Measurements from ENCODE around the gene MAP4K4.

The MAP4K4 gene

DNA sequence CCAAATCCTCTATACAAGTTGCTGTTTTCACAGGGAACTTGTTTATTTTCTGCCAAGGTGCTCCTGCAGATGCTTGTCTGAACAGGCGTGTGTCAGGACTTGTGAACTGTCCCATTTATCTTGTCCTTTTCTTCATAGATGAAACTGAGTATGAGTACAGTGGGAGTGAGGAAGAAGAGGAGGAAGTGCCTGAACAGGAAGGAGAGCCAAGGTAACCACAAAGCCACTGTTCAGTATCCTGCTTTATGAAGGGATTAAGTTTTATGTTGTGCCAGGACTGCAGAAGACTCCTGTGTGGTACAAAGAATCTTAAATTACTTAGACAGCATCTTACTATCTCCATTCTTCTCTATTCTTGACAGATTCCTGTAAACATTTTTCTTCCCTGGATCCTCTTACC lies 145.0 kb downstream of the MAP4K4 start:
- H3K27me3 ChIP-seq (ENCODE audit: low read depth): no peaks in the 10 kb centered on the region
- in situ Hi-C loops (cut with MboI; ENCODE audit: low sequenced_read_pairs): no loop called here
- no peak overlapping the region for H3K4me3 ChIP-seq
- H3K36me3 ChIP-seq (replicated peaks): peaks cover 39% of the 10 kb centered on the region
- no peaks in the 10 kb centered on the region; the same call in 1 of the 2 replicates for H3K4me1 ChIP-seq
- no peak for DNase-seq (ENCODE audit: low spot score in 2 of 2)
- no peaks in the 10 kb centered on the region for H3K9me3 ChIP-seq

DNA sequence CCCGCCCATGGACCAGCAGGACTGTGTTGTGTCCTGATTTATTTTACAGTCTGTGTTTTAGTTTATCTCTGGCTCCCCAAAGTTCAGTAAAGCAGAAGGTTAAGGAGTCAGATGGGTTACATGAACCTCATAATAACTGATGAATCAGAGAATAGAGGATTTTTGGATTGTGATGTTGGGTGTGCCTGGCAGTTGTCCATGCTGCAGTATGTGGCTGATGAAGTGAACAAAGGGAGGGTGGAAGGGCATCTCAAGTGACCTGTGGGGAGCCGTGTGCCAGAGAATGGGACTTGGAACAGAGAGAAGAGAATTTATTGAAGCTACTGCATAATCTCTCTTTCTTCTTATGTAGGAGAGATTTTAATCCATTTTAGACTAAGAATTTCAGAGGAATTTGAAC lies 145.5 kb downstream of the MAP4K4 start:
- H3K36me3 ChIP-seq (replicated peaks): peaks cover 39% of the 10 kb centered on the region
- no peak overlapping the region for H3K4me3 ChIP-seq
- no peaks in the 10 kb centered on the region for H3K27me3 ChIP-seq (ENCODE audit: low read depth)
- in situ Hi-C loops (cut with MboI; ENCODE audit: low sequenced_read_pairs): no loop called here
- no peaks in the 10 kb centered on the region; the same call in 1 of the 2 replicates for H3K4me1 ChIP-seq
- H3K9me3 ChIP-seq: no peaks in the 10 kb centered on the region
- DNase-seq (ENCODE audit: low spot score in 2 of 2): no peak

DNA sequence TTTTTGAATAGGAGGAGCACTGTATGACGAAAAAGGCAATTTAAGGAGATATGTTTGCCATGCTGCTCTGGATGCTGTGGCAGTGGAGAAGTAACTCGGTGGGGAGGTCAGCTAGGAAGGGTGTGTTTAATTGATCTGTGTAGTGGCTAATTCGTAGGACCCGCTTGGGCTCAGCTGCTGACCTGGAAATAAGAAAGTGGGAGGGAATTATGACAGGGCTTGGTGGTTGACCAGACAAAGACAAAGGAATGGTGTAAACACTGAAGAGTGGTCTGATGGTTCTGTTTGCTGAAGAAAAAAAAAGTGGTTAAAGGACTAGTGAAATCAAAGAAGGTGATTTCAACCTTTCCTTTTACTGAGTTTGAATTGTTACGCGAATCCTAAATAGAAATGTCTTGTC lies 146.0 kb downstream of the MAP4K4 start:
- H3K4me3 ChIP-seq: no peak overlapping the region
- DNase-seq (ENCODE audit: low spot score in 2 of 2): no peak
- H3K36me3 ChIP-seq (replicated peaks): peaks cover 35% of the 10 kb centered on the region
- no peaks in the 10 kb centered on the region; the same call in 1 of the 2 replicates for H3K4me1 ChIP-seq
- in situ Hi-C loops (cut with MboI; ENCODE audit: low sequenced_read_pairs): no loop called here
- H3K27me3 ChIP-seq (ENCODE audit: low read depth): no peaks in the 10 kb centered on the region
- no peaks in the 10 kb centered on the region for H3K9me3 ChIP-seq

DNA sequence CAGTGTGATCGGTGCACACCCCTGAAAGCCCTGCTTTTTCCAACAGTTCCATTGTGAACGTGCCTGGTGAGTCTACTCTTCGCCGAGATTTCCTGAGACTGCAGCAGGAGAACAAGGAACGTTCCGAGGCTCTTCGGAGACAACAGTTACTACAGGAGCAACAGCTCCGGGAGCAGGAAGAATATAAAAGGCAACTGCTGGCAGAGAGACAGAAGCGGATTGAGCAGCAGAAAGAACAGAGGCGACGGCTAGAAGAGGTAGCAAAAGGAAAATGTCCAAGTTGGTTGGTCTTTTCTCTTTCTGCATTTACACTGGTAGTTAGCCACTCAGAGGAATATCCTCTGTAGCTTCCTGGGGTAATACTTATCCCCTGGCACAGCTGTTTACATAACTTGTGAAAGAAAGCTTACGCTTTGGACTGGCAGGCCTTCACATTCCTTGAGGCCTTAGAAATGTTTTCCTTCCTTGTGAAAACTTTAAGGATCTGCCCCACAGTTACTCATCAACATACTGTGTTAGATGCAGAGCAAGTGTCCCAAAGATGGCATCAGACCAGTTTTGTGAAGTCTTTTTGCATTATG lies 146.6 kb downstream of the MAP4K4 start:
- Histone ChIP-seq H3K27me3 (ENCODE audit: low read depth) (no peaks in the 10 kb centered on the region), H3K36me3 (replicated peaks) (peaks cover 35% of the 10 kb centered on the region), H3K9me3 (no peaks in the 10 kb centered on the region), H3K4me1 (no peaks in the 10 kb centered on the region; the same call in 1 of the 2 replicates), H3K4me3 (no peak overlapping the region)
- in situ Hi-C loops (cut with MboI; ENCODE audit: low sequenced_read_pairs): no loop called here
- no peak for DNase-seq (ENCODE audit: low spot score in 2 of 2)

DNA sequence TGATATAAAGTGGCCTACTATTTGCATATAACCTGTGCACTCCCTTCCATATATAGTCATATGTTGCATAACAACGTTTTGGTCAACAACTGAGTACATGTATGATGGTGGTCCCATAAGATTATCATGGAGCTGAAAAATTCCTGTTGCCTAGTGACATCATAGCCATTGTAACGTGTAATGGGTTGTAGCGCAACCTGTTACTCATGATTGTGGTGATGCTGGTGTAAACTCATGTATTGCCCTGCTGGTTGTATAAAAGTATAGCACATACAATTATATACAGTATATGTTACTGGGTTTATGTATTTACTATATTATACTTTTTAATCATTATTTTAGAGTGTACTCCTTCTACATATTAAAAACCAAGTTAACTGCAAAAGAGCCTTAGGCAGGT lies 149.5 kb downstream of the MAP4K4 start:
- Histone ChIP-seq H3K36me3 (replicated peaks) (peaks cover 28% of the 10 kb centered on the region), H3K4me1 (no peaks in the 10 kb centered on the region; the same call in 1 of the 2 replicates), H3K4me3 (no peak overlapping the region), H3K27me3 (ENCODE audit: low read depth) (no peaks in the 10 kb centered on the region), H3K9me3 (no peaks in the 10 kb centered on the region)
- no peak for DNase-seq (ENCODE audit: low spot score in 2 of 2)
- in situ Hi-C loops (cut with MboI; ENCODE audit: low sequenced_read_pairs): no loop called here

DNA sequence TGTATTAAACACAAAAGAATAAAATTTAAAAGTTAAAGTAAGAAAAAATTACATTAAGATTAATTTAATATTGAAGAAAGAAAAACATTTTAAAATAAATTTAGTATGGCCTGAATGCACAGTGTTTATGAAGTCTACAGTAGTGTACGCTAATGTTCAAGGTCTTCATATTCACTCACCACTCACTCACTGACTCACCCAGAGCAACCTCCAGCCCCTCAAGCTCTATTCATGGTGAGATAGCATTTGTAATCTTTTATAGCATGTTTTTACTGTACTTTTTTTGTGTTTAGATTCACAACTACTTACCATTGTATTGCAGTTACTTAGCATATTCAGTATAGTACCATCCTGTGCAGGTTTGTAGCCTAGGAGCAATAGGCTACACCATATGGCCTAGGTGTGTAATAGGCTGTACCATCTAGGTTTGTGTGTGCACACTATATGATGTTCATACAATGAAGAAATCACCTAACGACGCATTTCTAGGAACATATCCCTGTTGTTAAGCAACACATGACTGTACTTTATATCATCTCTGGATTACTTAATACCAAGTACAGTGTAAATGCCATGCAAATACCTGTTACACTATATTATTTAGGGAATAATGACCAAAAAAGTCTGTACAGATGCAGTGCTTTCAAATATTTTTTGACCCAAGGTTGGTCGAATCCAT lies 150.3 kb downstream of the MAP4K4 start:
- no peak for DNase-seq (ENCODE audit: low spot score in 2 of 2)
- no peaks in the 10 kb centered on the region for H3K9me3 ChIP-seq
- H3K4me3 ChIP-seq: no peak overlapping the region
- no peaks in the 10 kb centered on the region for H3K27me3 ChIP-seq (ENCODE audit: low read depth)
- no peaks in the 10 kb centered on the region; the same call in 1 of the 2 replicates for H3K4me1 ChIP-seq
- in situ Hi-C loops (cut with MboI; ENCODE audit: low sequenced_read_pairs): no loop called here
- peaks cover 27% of the 10 kb centered on the region for H3K36me3 ChIP-seq (replicated peaks)

DNA sequence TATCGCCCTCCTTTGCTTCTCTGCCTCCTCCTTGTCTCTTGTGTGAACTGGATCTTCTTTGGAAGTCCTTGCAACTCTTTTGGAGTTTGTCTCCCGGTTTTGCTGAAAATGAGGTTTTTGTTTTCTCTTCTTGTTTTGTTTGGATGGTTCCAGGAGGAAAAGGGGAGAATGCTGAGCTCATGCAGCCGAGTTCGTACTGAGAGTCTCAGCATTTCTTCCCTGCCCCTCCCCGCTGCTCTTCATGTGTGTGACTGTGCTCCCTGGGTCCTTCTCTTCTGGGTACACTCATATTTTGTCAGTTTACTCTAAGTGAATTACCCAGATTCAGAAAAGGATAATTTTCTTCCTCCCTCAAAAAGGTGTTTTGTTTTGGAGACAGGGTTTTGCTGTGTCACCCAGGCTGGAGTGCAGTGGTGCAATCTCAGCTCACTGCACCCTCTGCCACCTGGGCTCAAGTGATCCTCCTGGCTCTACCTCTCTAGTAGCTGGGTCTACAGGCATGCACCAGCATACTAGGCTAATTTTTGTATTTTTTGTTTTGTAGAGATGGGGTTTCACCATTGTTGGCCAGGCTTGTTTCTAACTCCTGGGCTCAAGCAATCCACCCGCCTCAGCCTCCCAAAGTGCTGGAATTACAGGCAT lies 151.4 kb downstream of the MAP4K4 start:
- Histone ChIP-seq H3K4me3 (no peak overlapping the region), H3K4me1 (no peaks in the 10 kb centered on the region; the same call in 1 of the 2 replicates), H3K36me3 (replicated peaks) (peaks cover 24% of the 10 kb centered on the region), H3K9me3 (no peaks in the 10 kb centered on the region), H3K27me3 (ENCODE audit: low read depth) (no peaks in the 10 kb centered on the region)
- in situ Hi-C loops (cut with MboI; ENCODE audit: low sequenced_read_pairs): no loop called here
- no peak for DNase-seq (ENCODE audit: low spot score in 2 of 2)

DNA sequence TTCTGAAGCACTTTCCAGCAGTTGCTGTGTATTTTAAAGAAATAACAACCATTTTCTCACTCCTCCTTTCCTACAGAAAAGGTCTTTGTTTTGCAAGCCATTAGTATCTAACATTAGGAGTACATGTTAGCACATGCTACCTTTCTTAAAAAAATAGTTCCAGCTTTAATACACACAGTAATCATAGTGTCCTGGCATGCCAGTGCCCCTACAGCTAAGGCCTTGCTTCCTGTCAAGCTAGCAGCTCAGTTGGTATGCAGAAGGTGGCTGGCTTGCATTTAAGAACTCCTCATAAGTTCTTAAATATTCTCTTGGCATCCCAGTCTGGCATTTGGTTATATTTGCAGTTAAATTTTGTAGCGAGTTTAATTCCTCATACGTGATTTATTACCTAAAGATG lies 152.9 kb downstream of the MAP4K4 start:
- H3K36me3 ChIP-seq (replicated peaks): peaks cover 15% of the 10 kb centered on the region
- in situ Hi-C loops (cut with MboI; ENCODE audit: low sequenced_read_pairs): no loop called here
- DNase-seq (ENCODE audit: low spot score in 2 of 2): no peak
- no peaks in the 10 kb centered on the region; the same call in 1 of the 2 replicates for H3K4me1 ChIP-seq
- H3K9me3 ChIP-seq: no peaks in the 10 kb centered on the region
- H3K27me3 ChIP-seq (ENCODE audit: low read depth): no peaks in the 10 kb centered on the region
- no peak overlapping the region for H3K4me3 ChIP-seq

DNA sequence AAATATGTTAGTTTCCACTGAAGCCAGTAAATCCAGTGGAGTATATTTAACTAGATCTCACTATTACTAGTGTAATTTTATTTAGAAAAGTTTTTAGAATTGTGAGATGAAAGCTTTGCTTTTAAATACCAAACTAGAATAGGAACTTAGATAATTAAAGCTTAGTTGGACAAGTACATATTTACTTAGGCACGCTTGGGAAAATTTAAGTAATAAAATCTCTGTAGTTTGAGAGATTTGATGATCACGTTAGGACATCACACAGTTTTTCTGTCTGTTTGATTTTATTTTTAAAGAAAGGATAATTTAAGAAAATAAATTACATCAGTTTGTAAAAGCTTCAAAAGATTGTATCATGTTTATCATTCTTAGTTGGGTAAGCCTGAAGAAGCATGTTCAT lies 153.5 kb downstream of the MAP4K4 start:
- Histone ChIP-seq H3K4me1 (no peaks in the 10 kb centered on the region), H3K9me3 (no peaks in the 10 kb centered on the region), H3K27me3 (ENCODE audit: low read depth) (no peaks in the 10 kb centered on the region), H3K36me3 (replicated peaks) (peaks cover 15% of the 10 kb centered on the region), H3K4me3 (no peak overlapping the region)
- in situ Hi-C loops (cut with MboI; ENCODE audit: low sequenced_read_pairs): no loop called here
- no peak for DNase-seq (ENCODE audit: low spot score in 2 of 2)

DNA sequence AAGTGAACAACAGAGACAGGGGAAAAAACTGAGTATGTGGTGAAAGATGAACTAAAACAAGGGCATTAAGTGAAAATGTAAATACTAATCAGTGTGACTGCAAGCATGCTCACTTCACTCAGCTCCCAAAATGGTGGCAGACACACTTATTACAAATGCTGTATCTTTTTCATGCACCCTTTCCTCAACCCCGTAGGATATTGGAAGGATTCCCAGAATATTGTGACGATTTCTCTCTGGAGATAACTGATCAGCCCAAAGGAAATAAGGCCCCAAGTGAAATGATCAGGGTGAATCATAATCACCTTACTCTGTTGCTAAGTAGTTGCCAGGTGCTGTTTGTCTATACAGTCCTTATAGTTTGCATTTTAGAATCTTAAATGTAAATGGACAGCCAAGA lies 155.3 kb downstream of the MAP4K4 start:
- Histone ChIP-seq H3K4me1 (no peaks in the 10 kb centered on the region), H3K36me3 (replicated peaks) (peaks cover 8% of the 10 kb centered on the region), H3K4me3 (no peak overlapping the region), H3K9me3 (no peaks in the 10 kb centered on the region), H3K27me3 (ENCODE audit: low read depth) (no peaks in the 10 kb centered on the region)
- in situ Hi-C loops (cut with MboI; ENCODE audit: low sequenced_read_pairs): no loop called here
- no peak for DNase-seq (ENCODE audit: low spot score in 2 of 2)

DNA sequence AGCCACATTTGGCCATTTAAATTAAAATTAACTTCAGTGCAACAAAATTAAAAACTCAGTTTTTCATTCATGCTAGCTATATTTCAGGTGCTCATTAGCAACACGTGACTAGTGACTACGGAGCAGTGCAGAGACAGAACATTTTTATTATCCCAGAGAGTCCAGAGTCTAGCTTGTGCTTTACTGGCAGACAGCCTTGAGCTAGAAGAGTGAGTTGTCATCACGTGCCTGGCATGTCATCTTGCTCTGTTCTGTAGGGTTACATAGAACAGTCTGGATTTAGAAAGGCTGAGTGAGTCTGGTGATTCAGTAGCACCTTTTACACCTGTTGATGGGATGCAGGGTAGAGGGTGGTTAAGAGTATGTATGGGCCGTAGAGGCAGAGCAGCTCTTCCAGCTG lies 157.4 kb downstream of the MAP4K4 start:
- Histone ChIP-seq H3K4me1 (no peaks in the 10 kb centered on the region), H3K36me3 (replicated peaks) (peaks cover 9% of the 10 kb centered on the region), H3K9me3 (no peaks in the 10 kb centered on the region), H3K27me3 (ENCODE audit: low read depth) (no peaks in the 10 kb centered on the region), H3K4me3 (no peak overlapping the region)
- in situ Hi-C loops (cut with MboI; ENCODE audit: low sequenced_read_pairs): no loop called here
- no peak for DNase-seq (ENCODE audit: low spot score in 2 of 2)

DNA sequence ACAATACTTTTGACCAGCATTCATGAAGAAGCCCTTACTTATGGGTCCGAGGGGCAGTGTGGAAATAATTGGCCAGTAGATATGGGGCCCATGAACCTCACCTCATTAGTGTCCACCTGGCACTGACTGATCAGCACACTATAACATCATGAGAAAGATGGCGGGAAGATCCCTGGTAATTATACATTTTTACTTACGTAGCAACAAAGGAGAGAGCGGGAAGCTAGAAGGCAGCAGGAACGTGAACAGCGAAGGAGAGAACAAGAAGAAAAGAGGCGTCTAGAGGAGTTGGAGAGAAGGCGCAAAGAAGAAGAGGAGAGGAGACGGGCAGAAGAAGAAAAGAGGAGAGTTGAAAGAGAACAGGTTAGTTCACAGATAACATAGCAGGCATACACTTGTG lies 158.3 kb downstream of the MAP4K4 start:
- Histone ChIP-seq H3K36me3 (replicated peaks) (peaks cover 9% of the 10 kb centered on the region), H3K27me3 (ENCODE audit: low read depth) (no peaks in the 10 kb centered on the region), H3K4me3 (no peak overlapping the region), H3K4me1 (no peaks in the 10 kb centered on the region), H3K9me3 (no peaks in the 10 kb centered on the region)
- DNase-seq (ENCODE audit: low spot score in 2 of 2): no peak
- in situ Hi-C loops (cut with MboI; ENCODE audit: low sequenced_read_pairs): no loop called here

DNA sequence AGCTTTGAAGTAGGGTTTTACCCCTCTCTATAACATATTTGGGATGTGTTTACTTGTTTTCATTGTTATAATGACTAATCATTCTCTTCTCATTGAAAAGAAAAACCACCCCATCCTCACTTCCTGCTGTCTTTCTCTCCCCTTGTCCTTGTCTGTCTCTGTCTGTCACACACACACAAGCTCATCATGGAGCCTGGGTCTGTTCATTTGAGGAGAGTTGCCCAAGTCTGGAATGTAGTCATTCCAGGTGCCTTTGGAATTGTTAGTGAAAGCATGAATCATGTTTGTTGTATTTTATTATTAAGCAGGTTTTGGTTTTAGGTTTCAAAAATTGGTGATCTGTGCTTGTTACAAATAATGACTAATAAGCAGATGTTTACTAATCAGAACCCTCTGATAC lies 160.7 kb downstream of the MAP4K4 start:
- no peak for DNase-seq (ENCODE audit: low spot score in 2 of 2)
- Histone ChIP-seq H3K4me1 (no peaks in the 10 kb centered on the region), H3K4me3 (no peak overlapping the region), H3K9me3 (no peaks in the 10 kb centered on the region), H3K36me3 (replicated peaks) (peaks cover 11% of the 10 kb centered on the region), H3K27me3 (ENCODE audit: low read depth) (no peaks in the 10 kb centered on the region)
- in situ Hi-C loops (cut with MboI; ENCODE audit: low sequenced_read_pairs): no loop called here

DNA sequence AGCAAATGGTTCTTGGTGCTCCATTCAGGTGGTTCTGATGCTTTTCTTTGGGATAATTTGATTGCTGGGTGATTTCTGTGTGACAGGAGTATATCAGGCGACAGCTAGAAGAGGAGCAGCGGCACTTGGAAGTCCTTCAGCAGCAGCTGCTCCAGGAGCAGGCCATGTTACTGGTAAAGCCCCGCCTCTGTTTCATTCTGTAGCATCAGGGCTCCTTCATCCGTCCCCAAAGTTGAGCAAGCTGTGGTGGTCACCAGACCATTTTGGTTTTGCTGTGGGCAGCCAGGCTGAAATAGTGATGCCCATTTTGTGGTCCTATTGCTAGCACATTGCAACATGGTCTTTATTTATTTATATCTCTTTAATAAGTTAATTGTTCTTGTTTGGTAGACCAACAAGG lies 161.4 kb downstream of the MAP4K4 start:
- Histone ChIP-seq H3K27me3 (ENCODE audit: low read depth) (no peaks in the 10 kb centered on the region), H3K4me1 (no peaks in the 10 kb centered on the region), H3K4me3 (no peak overlapping the region), H3K36me3 (replicated peaks) (peaks cover 11% of the 10 kb centered on the region), H3K9me3 (no peaks in the 10 kb centered on the region)
- in situ Hi-C loops (cut with MboI; ENCODE audit: low sequenced_read_pairs): no loop called here
- no peak for DNase-seq (ENCODE audit: low spot score in 2 of 2)
